Astrocyte (in vitro differentiated cells and primary cell): ENCODE measurements around the gene MROH9. TPM values are rescaled to one million over a fixed set of nuclear protein-coding genes. Genes with fewer than 3 reads are reported as not detected.

Experiments used
- DNase-seq: peaks from one replicate; pipeline ENCODE4 v3.0.0-alpha.2; 2010; ENCODE audit warnings: low read depth
- FAIRE-seq: peaks from 2 replicates; lab custom pipeline; 2011; peaks lifted over from hg19 to GRCh38; lab: Jason Lieb, UNC
- H2AFZ ChIP-seq: 2 replicates; pipeline ENCODE4 v1.6.0; 2012; ENCODE audit warnings: low read depth, low read length, inconsistent platforms
- H3K27ac ChIP-seq: 2 replicates; pipeline ENCODE4 v1.5.1; 2011; ENCODE audit warnings: low read depth, low read length, inconsistent platforms
- H3K27me3 ChIP-seq: 2 replicates; pipeline ENCODE4 v1.6.0; 2011; ENCODE audit warnings: low read length, inconsistent platforms; ENCODE audit not compliant: insufficient read depth
- H3K36me3 ChIP-seq: 2 replicates; pipeline ENCODE4 v1.5.1; 2011; ENCODE audit warnings: low read length, inconsistent platforms; ENCODE audit not compliant: insufficient read depth
- H3K4me1 ChIP-seq: 2 replicates; pipeline ENCODE4 v1.5.1; 2011; ENCODE audit warnings: low read length, inconsistent platforms; ENCODE audit not compliant: insufficient read depth
- H3K4me2 ChIP-seq: 2 replicates; pipeline ENCODE4 v1.6.0; 2012; ENCODE audit warnings: low read length, inconsistent platforms
- H3K4me3 ChIP-seq: 2 replicates; pipeline ENCODE4 v1.5.1; 2011; ENCODE audit warnings: low read depth, mild to moderate bottlenecking, low read length, inconsistent platforms; ENCODE audit not compliant: insufficient read depth
- H3K79me2 ChIP-seq: 2 replicates; pipeline ENCODE4 v1.6.0; 2012; ENCODE audit warnings: mild to moderate bottlenecking, low read length, inconsistent platforms; ENCODE audit not compliant: insufficient read depth
- H3K9ac ChIP-seq: 2 replicates; pipeline ENCODE4 v1.6.0; 2012; ENCODE audit warnings: mild to moderate bottlenecking, low read length, inconsistent platforms
- H3K9me3 ChIP-seq: 2 replicates; pipeline ENCODE4 v1.5.1; 2012; ENCODE audit warnings: low read depth, mild to moderate bottlenecking, low read length, inconsistent platforms; ENCODE audit not compliant: insufficient read depth
- H4K20me1 ChIP-seq: 2 replicates; pipeline ENCODE4 v1.6.0; 2012; ENCODE audit warnings: low read length, inconsistent platforms; ENCODE audit not compliant: insufficient read depth
- H3K27ac Mint-ChIP-seq: one replicate; pipeline ENCODE4 v1.8.0; 2021; ENCODE audit warnings: mild to moderate bottlenecking, mixed read lengths; ENCODE audit not compliant: unreplicated experiment
- H3K27me3 Mint-ChIP-seq: one replicate; pipeline ENCODE4 v1.8.0; 2021; ENCODE audit warnings: low read depth, mixed read lengths; ENCODE audit not compliant: unreplicated experiment
- H3K36me3 Mint-ChIP-seq: one replicate; pipeline ENCODE4 v1.8.0; 2021; ENCODE audit warnings: low read depth, mixed read lengths; ENCODE audit not compliant: unreplicated experiment
- H3K4me1 Mint-ChIP-seq: one replicate; pipeline ENCODE4 v1.8.0; 2021; ENCODE audit warnings: low read depth, mixed read lengths; ENCODE audit not compliant: unreplicated experiment
- H3K4me3 Mint-ChIP-seq: one replicate; pipeline ENCODE4 v1.8.0; 2021; ENCODE audit warnings: mild to moderate bottlenecking, moderate library complexity, mixed read lengths; ENCODE audit not compliant: unreplicated experiment
- H3K9me3 Mint-ChIP-seq: one replicate; pipeline ENCODE4 v1.8.0; 2021; ENCODE audit warnings: mild to moderate bottlenecking, mixed read lengths; ENCODE audit not compliant: unreplicated experiment
- EZH2 ChIP-seq: IDR thresholded peaks from 2 replicates; pipeline ENCODE4 v1.6.1; 2012; ENCODE audit warnings: mild to moderate bottlenecking, low read length, inconsistent platforms; ENCODE audit not compliant: insufficient read depth
- total RNA-seq: library from RNA; stranded (reverse); gene quantifications from 2 replicates; pipeline ENCODE4 v1.2.1, GENCODE V29; 2021
- TF ChIP-seq, protein P1 (sequence below): IDR thresholded peaks from 2 replicates; pipeline ENCODE4 v1.5.1; 2011; ENCODE audit warnings: low read depth, mild to moderate bottlenecking, inconsistent platforms, low read length, moderate library complexity; ENCODE audit not compliant: insufficient read depth

Gene MROH9
- total RNA-seq, 1 donor from 2014 or later = not detected

DNA sequence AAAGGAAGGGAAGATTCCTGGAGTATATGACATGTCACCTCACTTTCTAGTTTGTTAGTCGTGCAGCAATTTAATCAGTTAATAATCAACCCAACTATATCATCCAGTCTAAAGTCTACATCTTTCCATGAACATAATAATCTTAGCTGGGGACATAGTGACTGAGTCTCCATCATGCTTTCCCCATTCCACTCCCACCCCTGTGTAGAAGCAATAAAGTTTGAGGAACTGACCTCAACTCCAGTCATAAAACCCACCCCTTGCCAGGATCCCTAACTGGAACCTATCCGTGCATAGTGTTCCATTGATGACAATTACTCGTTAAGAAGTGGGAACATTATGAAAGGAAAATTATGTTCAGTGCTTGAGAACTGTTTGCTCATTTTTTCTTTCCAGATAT is 48.9 kb upstream of the MROH9 start:
- no peak for DNase-seq
- H3K27ac Mint-ChIP-seq = no peak overlapping the region
- no peaks in the 10 kb centered on the region for H3K4me1 ChIP-seq
- H4K20me1 ChIP-seq = no peaks in the 10 kb centered on the region
- TF ChIP-seq, protein P1, sequence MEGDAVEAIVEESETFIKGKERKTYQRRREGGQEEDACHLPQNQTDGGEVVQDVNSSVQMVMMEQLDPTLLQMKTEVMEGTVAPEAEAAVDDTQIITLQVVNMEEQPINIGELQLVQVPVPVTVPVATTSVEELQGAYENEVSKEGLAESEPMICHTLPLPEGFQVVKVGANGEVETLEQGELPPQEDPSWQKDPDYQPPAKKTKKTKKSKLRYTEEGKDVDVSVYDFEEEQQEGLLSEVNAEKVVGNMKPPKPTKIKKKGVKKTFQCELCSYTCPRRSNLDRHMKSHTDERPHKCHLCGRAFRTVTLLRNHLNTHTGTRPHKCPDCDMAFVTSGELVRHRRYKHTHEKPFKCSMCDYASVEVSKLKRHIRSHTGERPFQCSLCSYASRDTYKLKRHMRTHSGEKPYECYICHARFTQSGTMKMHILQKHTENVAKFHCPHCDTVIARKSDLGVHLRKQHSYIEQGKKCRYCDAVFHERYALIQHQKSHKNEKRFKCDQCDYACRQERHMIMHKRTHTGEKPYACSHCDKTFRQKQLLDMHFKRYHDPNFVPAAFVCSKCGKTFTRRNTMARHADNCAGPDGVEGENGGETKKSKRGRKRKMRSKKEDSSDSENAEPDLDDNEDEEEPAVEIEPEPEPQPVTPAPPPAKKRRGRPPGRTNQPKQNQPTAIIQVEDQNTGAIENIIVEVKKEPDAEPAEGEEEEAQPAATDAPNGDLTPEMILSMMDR = no peak
- no peak for TF ChIP-seq EZH2
- H3K4me1 Mint-ChIP-seq = peaks cover 5% of the 10 kb centered on the region
- H3K4me3 ChIP-seq = no peak overlapping the region
- no peaks in the 10 kb centered on the region for H3K9me3 ChIP-seq
- FAIRE-seq = peak; percentile 41
- no peaks in the 10 kb centered on the region for H3K79me2 ChIP-seq
- no peak overlapping the region for H3K9ac ChIP-seq
- H3K36me3 Mint-ChIP-seq = no peaks in the 10 kb centered on the region
- H3K27me3 ChIP-seq = no peaks in the 10 kb centered on the region
- H3K4me2 ChIP-seq = no peak overlapping the region
- H3K4me3 Mint-ChIP-seq = no peak overlapping the region
- no peak overlapping the region for H2AFZ ChIP-seq
- peaks cover 2% of the 10 kb centered on the region for H3K27me3 Mint-ChIP-seq
- H3K36me3 ChIP-seq = no peaks in the 10 kb centered on the region
- no peaks in the 10 kb centered on the region for H3K9me3 Mint-ChIP-seq
- H3K27ac ChIP-seq = no peak overlapping the region

DNA sequence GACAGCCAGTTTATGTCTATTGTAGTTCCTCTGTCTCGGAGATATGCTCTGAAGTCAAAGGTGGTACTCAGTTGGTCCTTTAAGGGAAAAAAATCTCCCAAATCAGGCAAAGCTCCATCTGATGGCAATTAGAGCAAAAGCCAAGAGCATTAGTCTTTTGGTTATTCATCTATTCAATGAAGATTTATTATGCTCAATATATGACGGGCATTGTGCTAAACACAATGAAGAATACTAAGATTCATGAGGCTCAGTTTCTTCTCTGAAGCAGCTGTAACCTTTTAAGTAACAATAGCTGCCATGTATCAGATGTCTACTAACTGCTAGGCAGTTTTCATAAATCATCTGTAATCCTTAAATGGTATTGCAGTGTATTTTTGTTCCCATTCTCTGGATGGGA is 47.6 kb upstream of the MROH9 start:
- Histone ChIP-seq H3K27ac (no peak overlapping the region), H3K4me2 (no peak overlapping the region), H3K27me3 (no peaks in the 10 kb centered on the region), H3K36me3 (no peaks in the 10 kb centered on the region), H3K4me3 (no peak overlapping the region), H3K79me2 (no peaks in the 10 kb centered on the region), H4K20me1 (no peaks in the 10 kb centered on the region), H3K4me1 (no peaks in the 10 kb centered on the region), H2AFZ (no peak overlapping the region), H3K9me3 (no peaks in the 10 kb centered on the region), H3K9ac (no peak overlapping the region)
- no peaks in the 10 kb centered on the region for H3K9me3 Mint-ChIP-seq
- H3K4me1 Mint-ChIP-seq = no peaks in the 10 kb centered on the region
- TF ChIP-seq, protein P1 = no peak
- no peak for TF ChIP-seq EZH2
- DNase-seq (no peak), FAIRE-seq (no peak)
- H3K36me3 Mint-ChIP-seq = no peaks in the 10 kb centered on the region
- no peak overlapping the region for H3K27ac Mint-ChIP-seq
- no peak overlapping the region for H3K4me3 Mint-ChIP-seq
- H3K27me3 Mint-ChIP-seq = peaks cover 2% of the 10 kb centered on the region

DNA sequence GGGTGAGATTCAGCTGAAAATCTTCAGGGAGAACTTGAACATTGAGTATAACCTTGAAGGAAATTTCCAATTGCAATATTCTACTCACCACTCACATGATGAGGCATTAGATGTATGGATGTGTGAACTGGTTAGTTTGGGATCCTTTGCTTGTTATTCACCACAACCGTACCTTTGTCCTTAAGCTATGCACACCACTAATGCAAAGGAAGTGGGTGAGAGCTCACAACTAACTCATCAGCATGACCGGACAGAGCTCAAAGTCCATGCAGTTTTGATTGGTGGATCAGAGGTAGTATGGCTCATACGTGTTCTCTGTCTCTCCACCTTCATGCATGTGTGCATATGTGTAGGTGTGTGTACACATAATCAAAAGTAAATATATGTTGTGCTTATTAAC is 43.5 kb upstream of the MROH9 start:
- no peaks in the 10 kb centered on the region for H3K4me1 ChIP-seq
- FAIRE-seq (no peak), DNase-seq (no peak)
- H3K79me2 ChIP-seq = no peaks in the 10 kb centered on the region
- H3K27ac ChIP-seq = no peak overlapping the region
- H3K4me3 Mint-ChIP-seq = no peak overlapping the region
- H2AFZ ChIP-seq = no peak overlapping the region
- H3K27ac Mint-ChIP-seq = no peak overlapping the region
- H3K27me3 ChIP-seq = no peaks in the 10 kb centered on the region
- H3K36me3 ChIP-seq = no peaks in the 10 kb centered on the region
- no peaks in the 10 kb centered on the region for H3K27me3 Mint-ChIP-seq
- H3K9me3 Mint-ChIP-seq = no peaks in the 10 kb centered on the region
- H3K4me2 ChIP-seq = no peak overlapping the region
- H4K20me1 ChIP-seq = no peaks in the 10 kb centered on the region
- no peak overlapping the region for H3K9ac ChIP-seq
- H3K36me3 Mint-ChIP-seq = no peaks in the 10 kb centered on the region
- H3K4me3 ChIP-seq = no peak overlapping the region
- no peaks in the 10 kb centered on the region for H3K9me3 ChIP-seq
- H3K4me1 Mint-ChIP-seq = peaks cover 9% of the 10 kb centered on the region
- no peak for TF ChIP-seq EZH2
- TF ChIP-seq, protein P1 = no peak
